Choroid plexus epithelial cell (primary cell): ENCODE data around the gene UBR3.

Experiments used
- DNase-seq: peaks from one replicate; pipeline ENCODE4 v3.0.0-alpha.2; 2010; ENCODE audit warnings: low read depth
- H3K4me3 ChIP-seq: 2 replicates; pipeline ENCODE4 v1.5.1; 2011; ENCODE audit warnings: low read depth, mild to moderate bottlenecking, control low read depth, low read length, moderate library complexity
- TF ChIP-seq, protein P1 (sequence below): conservative IDR thresholded peaks from 2 replicates; pipeline ENCODE4 v1.5.1; 2011; ENCODE audit warnings: low read depth, mild to moderate bottlenecking, control low read depth, inconsistent platforms, low read length, moderate library complexity

Gene UBR3

DNA sequence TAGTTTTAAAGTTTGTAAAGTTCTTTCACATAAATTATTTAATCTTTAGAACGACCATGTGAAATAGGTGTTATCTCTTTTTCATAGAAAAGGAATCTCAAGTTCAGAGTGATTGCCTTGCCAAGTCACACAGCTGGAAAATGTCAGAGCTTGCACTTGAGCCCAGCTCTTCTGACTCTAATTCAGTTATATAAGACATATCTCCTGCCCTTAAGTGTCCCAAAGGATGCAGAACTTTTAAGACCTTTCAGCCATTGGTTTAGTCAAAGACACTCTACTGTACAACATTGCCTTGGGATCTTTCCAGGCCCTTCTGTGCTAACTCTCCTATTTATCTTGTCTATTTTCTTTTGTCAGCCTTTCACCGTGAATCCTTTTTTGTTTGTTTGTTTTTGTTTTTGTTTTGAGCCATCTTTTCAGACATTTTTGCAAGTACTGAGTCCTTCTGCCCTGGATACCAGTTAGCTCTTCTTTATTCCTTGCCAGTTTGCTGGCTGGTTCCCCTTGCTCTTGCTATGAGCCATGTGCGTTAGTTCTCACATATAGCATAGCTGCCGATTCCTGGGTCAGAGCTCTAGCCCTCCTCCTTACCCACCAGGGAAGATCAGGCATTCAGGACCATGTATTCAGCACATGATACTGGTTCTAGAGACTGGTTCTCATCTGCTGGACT, 190.7 kb downstream of the UBR3 start:
- peak; percentile 53 for DNase-seq
- TF ChIP-seq, protein P1, sequence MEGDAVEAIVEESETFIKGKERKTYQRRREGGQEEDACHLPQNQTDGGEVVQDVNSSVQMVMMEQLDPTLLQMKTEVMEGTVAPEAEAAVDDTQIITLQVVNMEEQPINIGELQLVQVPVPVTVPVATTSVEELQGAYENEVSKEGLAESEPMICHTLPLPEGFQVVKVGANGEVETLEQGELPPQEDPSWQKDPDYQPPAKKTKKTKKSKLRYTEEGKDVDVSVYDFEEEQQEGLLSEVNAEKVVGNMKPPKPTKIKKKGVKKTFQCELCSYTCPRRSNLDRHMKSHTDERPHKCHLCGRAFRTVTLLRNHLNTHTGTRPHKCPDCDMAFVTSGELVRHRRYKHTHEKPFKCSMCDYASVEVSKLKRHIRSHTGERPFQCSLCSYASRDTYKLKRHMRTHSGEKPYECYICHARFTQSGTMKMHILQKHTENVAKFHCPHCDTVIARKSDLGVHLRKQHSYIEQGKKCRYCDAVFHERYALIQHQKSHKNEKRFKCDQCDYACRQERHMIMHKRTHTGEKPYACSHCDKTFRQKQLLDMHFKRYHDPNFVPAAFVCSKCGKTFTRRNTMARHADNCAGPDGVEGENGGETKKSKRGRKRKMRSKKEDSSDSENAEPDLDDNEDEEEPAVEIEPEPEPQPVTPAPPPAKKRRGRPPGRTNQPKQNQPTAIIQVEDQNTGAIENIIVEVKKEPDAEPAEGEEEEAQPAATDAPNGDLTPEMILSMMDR: no peak
- no peak overlapping the region for H3K4me3 ChIP-seq

DNA sequence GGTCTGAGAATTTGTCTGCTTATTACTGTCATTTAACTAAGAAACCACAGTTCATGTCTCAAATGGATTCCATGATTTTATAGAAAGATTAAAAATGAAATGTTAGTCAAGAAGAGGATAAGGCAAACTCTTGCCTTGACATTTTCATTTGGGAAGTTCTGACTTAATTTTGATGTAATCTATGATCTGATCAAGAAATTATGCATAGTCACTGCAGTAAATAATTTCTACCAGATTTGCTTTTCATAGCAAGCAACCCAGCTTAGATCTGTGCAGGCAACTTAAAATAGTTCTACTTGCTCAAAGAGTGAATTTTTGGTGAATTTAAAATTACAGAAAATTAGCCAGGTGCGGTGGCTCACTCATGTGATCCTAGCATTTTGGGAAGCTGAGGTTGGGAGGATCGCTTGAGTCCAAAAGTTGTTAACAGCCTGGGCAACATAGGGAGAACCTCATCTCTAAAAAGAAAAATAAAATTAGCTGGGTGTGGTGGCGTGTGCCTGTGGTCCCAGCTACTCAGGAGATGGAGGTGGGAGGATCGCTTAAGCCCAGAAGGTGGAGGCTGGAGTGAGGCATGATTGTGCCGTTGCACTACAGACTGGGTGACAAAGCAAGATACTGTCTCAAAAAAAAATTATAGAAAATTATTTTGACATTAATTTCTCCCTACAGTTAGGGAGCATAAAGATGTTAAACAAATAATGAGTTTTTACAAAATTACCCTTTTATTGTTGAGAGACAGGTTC, 192.0 kb downstream of the UBR3 start:
- TF ChIP-seq, protein P1: no peak
- no peak for DNase-seq
- no peak overlapping the region for H3K4me3 ChIP-seq

DNA sequence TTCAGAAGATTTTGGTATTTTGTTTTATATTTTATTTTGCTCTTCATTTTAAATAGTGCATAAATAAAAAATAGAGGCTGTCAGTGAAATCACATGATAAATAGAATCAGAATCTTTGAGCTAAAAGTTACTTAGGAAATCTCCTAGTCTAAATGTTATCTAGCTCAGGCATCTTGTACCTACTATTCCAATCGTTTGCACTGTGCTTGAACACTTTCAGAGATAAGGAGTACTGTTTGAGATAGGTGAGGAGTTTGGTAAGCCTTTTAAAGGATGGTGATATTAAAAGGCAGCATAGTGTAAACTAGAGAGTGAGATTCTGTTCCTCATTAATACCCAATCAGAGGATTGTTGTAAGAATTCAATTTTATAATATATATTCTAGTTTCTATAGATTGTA, 193.5 kb downstream of the UBR3 start:
- no peak overlapping the region for H3K4me3 ChIP-seq
- TF ChIP-seq, protein P1: no peak
- no peak for DNase-seq

DNA sequence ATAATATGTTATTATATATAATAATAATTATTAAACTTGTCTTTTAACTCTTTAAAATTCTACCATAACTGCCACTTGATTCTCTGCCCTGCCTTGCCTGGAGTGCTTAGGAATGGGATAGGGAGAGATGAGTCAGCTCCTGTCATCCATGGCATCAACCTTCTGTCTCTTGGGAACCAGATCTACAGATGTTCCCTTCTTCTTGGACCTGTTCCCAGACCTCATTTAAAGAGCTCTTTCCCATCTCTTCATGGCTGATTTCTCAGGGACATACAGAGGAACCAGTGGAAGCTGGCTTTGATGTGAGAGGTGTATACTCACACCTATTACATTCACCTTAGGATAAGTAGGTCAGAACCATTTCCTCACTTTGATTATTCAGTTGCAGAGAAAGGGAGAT, 195.4 kb downstream of the UBR3 start:
- TF ChIP-seq, protein P1: no peak
- no peak overlapping the region for H3K4me3 ChIP-seq
- DNase-seq: peak; percentile 82

DNA sequence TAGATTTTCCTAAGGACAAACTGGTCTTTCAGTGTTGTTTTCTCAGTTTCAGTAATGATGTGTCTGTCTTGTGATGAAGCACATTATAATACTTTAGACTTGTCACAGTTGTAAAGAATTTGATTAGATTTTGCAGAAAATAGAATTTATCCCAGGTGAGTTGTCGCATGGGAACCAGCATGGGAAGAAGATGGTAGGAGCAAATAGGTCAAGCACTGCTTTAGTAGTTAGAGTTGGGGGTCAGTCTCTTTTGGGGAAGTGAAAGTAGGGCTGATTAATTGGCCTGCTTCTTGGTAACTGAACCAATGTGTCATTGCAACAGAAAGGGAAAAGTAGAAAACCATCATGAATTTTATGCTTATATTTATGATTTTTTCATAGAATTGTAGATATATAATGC, 197.5 kb downstream of the UBR3 start:
- TF ChIP-seq, protein P1: no peak
- DNase-seq: no peak
- no peak overlapping the region for H3K4me3 ChIP-seq

DNA sequence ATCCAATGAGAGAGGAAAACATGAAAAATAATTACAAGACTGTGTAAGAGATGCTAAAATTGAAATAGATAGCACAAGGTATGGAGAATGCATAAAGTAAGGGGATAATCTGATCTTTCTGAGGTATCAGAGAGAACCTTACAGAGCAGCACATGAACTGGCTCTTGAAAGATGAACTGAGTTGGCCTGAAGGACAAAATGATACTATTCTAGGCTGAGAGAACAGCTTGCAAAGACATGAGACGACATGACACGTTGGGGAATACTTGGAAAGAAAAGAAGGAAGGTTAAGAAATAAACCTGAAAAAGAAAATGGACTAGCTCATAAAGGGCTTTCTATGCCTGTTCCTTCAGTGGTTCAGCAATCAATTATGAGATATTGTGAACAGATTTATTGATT, 198.0 kb downstream of the UBR3 start:
- TF ChIP-seq, protein P1: no peak
- DNase-seq: no peak
- H3K4me3 ChIP-seq: no peak overlapping the region

DNA sequence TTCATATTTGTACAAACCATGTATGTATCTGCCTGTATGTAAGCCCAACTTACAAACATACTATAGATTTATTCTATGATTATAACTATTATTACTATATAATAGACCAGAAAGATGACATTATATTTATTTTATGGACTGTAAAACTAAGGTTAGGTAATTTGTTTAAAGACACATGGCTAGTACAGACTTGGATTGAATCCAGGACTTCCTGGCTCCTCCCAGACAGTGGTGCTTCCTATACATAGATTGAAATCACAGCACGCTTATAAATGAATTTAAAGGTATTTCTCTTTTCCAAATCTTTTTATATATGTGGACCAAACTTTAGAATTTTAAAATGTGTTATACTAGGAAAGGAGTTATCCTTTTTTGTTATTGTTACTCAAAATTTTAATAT, 199.1 kb downstream of the UBR3 start:
- no peak overlapping the region for H3K4me3 ChIP-seq
- DNase-seq: no peak
- TF ChIP-seq, protein P1: no peak
